Sigmoid colon (tissue), 4 donors: ENCODE data around the gene DTD1.

Experiments
- POLR2A ChIP-seq, 2 donors: fragments of 450-650 bp; IDR thresholded peaks; one replicate each; pipeline ENCODE4 v1.6.1; 2016; ENCODE audit warnings: antibody characterized with exemption in 2 of 2, mild to moderate bottlenecking in 2 of 2, moderate library complexity in 2 of 2
- POLR2AphosphoS5 ChIP-seq, 4 donors: sonication (generic); formaldehyde crosslinking; IDR thresholded peaks; one replicate each; pipeline ENCODE4 v1.6.1; 2017; ENCODE audit warnings: antibody characterized with exemption in 4 of 4
- TF ChIP-seq, protein P1 (sequence below), 4 experiments: fragments of 450-650 bp in 3 of 4; fragments of 200-600 bp in 1 of 4; IDR thresholded peaks; one replicate each; pipeline ENCODE4 v1.5.1; 2016 to 2019; ENCODE audit warnings: antibody characterized with exemption in 4 of 4, mild to moderate bottlenecking in 3 of 4, moderate library complexity in 2 of 4

GRCh38 chr20:18727032-18727508 lies 139.2 kb downstream of the DTD1 start:
- TF ChIP-seq POLR2A (IDR thresholded peaks at IDR 0.05) (no peak), POLR2AphosphoS5 (IDR thresholded peaks at IDR 0.05) (no peak)
- TF ChIP-seq, protein P1, sequence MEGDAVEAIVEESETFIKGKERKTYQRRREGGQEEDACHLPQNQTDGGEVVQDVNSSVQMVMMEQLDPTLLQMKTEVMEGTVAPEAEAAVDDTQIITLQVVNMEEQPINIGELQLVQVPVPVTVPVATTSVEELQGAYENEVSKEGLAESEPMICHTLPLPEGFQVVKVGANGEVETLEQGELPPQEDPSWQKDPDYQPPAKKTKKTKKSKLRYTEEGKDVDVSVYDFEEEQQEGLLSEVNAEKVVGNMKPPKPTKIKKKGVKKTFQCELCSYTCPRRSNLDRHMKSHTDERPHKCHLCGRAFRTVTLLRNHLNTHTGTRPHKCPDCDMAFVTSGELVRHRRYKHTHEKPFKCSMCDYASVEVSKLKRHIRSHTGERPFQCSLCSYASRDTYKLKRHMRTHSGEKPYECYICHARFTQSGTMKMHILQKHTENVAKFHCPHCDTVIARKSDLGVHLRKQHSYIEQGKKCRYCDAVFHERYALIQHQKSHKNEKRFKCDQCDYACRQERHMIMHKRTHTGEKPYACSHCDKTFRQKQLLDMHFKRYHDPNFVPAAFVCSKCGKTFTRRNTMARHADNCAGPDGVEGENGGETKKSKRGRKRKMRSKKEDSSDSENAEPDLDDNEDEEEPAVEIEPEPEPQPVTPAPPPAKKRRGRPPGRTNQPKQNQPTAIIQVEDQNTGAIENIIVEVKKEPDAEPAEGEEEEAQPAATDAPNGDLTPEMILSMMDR (IDR thresholded peaks at IDR 0.05): no peak
